ENCODE data around the gene KHDRBS2. TPM values are rescaled to one million over a fixed set of nuclear protein-coding genes. Genes with fewer than 3 reads are reported as not detected.

KHDRBS2 gene
- total RNA-seq, 1 experiment from 2014 or later: not detected

DNA sequence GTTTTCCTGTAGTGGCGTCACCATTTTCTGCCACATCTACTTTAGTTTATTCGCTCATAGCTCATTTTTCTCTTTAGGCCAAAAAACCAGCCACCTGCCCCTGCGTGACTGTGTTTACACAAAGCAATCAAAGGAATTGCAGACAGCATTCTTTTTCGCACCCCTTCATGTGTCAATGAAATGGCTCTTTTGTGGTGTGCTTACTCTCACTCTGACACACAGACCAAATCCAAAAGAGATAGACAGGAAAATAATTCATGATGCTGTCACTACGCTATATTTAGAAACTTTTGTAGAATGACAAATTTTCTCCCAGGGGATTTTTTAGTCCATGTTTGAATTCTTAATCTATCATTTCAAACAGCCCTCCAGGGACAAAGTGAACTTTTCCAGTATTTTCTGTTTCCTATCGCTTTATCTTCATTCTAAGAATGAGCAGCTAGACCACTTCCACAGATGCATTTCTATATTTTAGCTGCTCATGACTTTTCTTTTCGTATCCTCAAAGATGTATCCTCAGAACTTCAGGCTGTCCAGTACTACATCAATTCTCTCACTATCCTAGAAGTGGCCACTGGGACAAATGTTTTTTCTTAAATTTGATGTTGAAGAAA, 37.9 kb upstream of the KHDRBS2 start:
- H3K27ac ChIP-seq (ENCODE audit: low read depth, low read length, poor library complexity, severe bottlenecking): no peak overlapping the region
- POLR2A ChIA-PET (ENCODE audit: low non-redundant PET): no interaction called here
- no peaks in the 10 kb centered on the region for H3K36me3 ChIP-seq (ENCODE audit: insufficient read depth, low read length, poor library complexity, severe bottlenecking)
- peaks cover 23% of the 10 kb centered on the region for H3K9me3 ChIP-seq (ENCODE audit: low read depth, low read length, poor library complexity, severe bottlenecking)
- no peaks in the 10 kb centered on the region for H3K27me3 ChIP-seq (replicated peaks; ENCODE audit: insufficient read depth, low read depth, low read length, poor library complexity)
- BruUV-seq (replicated peaks): no TSS peak
- H3K4me1 ChIP-seq (ENCODE audit: insufficient read depth, low read length, poor library complexity, severe bottlenecking): no peaks in the 10 kb centered on the region
- no peak overlapping the region for H3K4me3 ChIP-seq (ENCODE audit: low read depth, low read length, poor library complexity, severe bottlenecking)
- TF ChIP-seq, protein P1, sequence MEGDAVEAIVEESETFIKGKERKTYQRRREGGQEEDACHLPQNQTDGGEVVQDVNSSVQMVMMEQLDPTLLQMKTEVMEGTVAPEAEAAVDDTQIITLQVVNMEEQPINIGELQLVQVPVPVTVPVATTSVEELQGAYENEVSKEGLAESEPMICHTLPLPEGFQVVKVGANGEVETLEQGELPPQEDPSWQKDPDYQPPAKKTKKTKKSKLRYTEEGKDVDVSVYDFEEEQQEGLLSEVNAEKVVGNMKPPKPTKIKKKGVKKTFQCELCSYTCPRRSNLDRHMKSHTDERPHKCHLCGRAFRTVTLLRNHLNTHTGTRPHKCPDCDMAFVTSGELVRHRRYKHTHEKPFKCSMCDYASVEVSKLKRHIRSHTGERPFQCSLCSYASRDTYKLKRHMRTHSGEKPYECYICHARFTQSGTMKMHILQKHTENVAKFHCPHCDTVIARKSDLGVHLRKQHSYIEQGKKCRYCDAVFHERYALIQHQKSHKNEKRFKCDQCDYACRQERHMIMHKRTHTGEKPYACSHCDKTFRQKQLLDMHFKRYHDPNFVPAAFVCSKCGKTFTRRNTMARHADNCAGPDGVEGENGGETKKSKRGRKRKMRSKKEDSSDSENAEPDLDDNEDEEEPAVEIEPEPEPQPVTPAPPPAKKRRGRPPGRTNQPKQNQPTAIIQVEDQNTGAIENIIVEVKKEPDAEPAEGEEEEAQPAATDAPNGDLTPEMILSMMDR (conservative IDR thresholded peaks at IDR 0.05; ENCODE audit: low read depth, low read length): no peak
- TF ChIP-seq EZH2 (IDR thresholded peaks at IDR 0.05; ENCODE audit: borderline replicate concordance, low read depth, low read length, poor library complexity, severe bottlenecking): no peak
- intact Hi-C loops (cut with micrococcal nuclease; ENCODE audit: unreplicated experiment): no loop called here
- DNase-seq (ENCODE audit: low spot score): no peak
- CTCF ChIA-PET: no interaction called here

DNA sequence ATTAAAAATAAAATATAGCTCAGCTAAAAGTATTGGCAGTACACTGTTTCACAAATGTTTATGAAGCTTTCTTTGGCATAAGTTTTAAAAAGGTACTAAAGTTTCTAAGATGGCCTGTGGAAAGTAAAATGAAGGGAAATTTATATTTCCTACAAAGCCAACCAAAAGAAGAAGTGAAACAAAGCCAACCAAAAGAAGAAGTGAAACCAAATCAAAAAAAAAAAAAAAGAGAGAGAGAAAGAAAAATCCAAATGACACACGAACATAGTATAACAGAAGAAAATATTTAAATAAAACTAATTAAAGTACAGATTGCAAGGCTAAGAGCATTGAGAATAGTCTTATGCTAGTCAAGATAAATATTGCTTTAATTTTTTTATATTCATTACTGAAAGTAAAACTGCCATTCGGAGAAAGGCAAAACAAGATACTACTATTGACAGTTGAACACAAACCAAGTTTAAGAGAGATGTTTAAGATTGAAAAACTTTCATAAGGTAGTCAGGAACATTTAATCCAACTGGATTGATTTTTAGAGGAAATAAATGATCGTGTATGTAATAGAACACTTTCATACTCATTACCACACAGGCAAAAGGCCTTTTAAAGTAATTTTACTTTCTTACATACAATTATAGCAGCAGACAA, 12.8 kb upstream of the KHDRBS2 start:
- TF ChIP-seq, protein P1 (conservative IDR thresholded peaks at IDR 0.05; ENCODE audit: low read depth, low read length): no peak
- TF ChIP-seq EZH2 (IDR thresholded peaks at IDR 0.05; ENCODE audit: borderline replicate concordance, low read depth, low read length, poor library complexity, severe bottlenecking): no peak
- Histone ChIP-seq H3K4me1 (ENCODE audit: insufficient read depth, low read length, poor library complexity, severe bottlenecking) (no peaks in the 10 kb centered on the region), H3K4me3 (ENCODE audit: low read depth, low read length, poor library complexity, severe bottlenecking) (no peak overlapping the region), H3K27ac (ENCODE audit: low read depth, low read length, poor library complexity, severe bottlenecking) (no peak overlapping the region), H3K36me3 (ENCODE audit: insufficient read depth, low read length, poor library complexity, severe bottlenecking) (no peaks in the 10 kb centered on the region), H3K27me3 (replicated peaks; ENCODE audit: insufficient read depth, low read depth, low read length, poor library complexity) (no peaks in the 10 kb centered on the region), H3K9me3 (ENCODE audit: low read depth, low read length, poor library complexity, severe bottlenecking) (peaks cover 26% of the 10 kb centered on the region)
- ChIA-PET CTCF (no interaction called here), POLR2A (ENCODE audit: low non-redundant PET) (no interaction called here)
- BruUV-seq (replicated peaks): no TSS peak
- intact Hi-C loops (cut with micrococcal nuclease; ENCODE audit: unreplicated experiment): no loop called here
- DNase-seq (ENCODE audit: low spot score): no peak

DNA sequence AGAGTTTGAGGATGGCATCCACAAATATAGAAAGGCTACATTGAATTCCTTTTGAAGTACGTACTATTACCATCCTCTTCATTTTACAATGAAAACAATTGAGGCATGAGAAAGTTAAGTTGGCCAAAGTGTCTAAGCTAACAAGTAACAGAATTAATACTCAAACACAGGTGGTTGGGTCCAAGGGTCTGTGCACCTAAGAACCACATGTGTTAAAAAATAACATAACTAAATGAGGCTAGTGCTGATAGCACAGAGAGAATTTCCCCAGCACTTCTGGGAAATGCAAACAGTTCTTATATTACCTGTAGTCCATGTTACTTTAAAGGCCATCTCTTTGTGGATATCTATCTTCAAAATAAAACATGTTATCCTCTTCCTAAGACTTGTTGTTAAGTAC, 10.5 kb upstream of the KHDRBS2 start:
- H3K27ac ChIP-seq (ENCODE audit: low read depth, low read length, poor library complexity, severe bottlenecking): no peak overlapping the region
- no peaks in the 10 kb centered on the region for H3K27me3 ChIP-seq (replicated peaks; ENCODE audit: insufficient read depth, low read depth, low read length, poor library complexity)
- BruUV-seq (replicated peaks): no TSS peak
- POLR2A ChIA-PET (ENCODE audit: low non-redundant PET): no interaction called here
- no peak for DNase-seq (ENCODE audit: low spot score)
- no peaks in the 10 kb centered on the region for H3K4me1 ChIP-seq (ENCODE audit: insufficient read depth, low read length, poor library complexity, severe bottlenecking)
- CTCF ChIA-PET: no interaction called here
- TF ChIP-seq, protein P1 (conservative IDR thresholded peaks at IDR 0.05; ENCODE audit: low read depth, low read length): no peak
- no peak for TF ChIP-seq EZH2 (IDR thresholded peaks at IDR 0.05; ENCODE audit: borderline replicate concordance, low read depth, low read length, poor library complexity, severe bottlenecking)
- peaks cover 31% of the 10 kb centered on the region for H3K9me3 ChIP-seq (ENCODE audit: low read depth, low read length, poor library complexity, severe bottlenecking)
- intact Hi-C loops (cut with micrococcal nuclease; ENCODE audit: unreplicated experiment): no loop called here
- H3K4me3 ChIP-seq (ENCODE audit: low read depth, low read length, poor library complexity, severe bottlenecking): no peak overlapping the region
- H3K36me3 ChIP-seq (ENCODE audit: insufficient read depth, low read length, poor library complexity, severe bottlenecking): no peaks in the 10 kb centered on the region
